Osteocyte (in vitro differentiated cells): ENCODE results near the gene AKAP8L. TPM values are rescaled to one million over a fixed set of nuclear protein-coding genes. Genes with fewer than 3 reads are reported as not detected.

Experiments used
- DNase-seq: peaks from one replicate; pipeline ENCODE4 v3.0.0; 2021; ENCODE audit warnings: mixed read lengths; ENCODE audit not compliant: unreplicated experiment; ENCODE audit errors: extremely low spot score
- H3K27ac Mint-ChIP-seq: one replicate; pipeline ENCODE4 v1.8.0; 2021; ENCODE audit warnings: mild to moderate bottlenecking, mixed read lengths; ENCODE audit not compliant: unreplicated experiment
- H3K27me3 Mint-ChIP-seq: one replicate; pipeline ENCODE4 v1.8.0; 2021; ENCODE audit warnings: mixed read lengths; ENCODE audit not compliant: unreplicated experiment
- H3K36me3 Mint-ChIP-seq: one replicate; pipeline ENCODE4 v1.8.0; 2021; ENCODE audit warnings: mixed read lengths; ENCODE audit not compliant: unreplicated experiment
- H3K4me1 Mint-ChIP-seq: one replicate; pipeline ENCODE4 v1.8.0; 2021; ENCODE audit warnings: mixed read lengths; ENCODE audit not compliant: unreplicated experiment
- H3K4me3 Mint-ChIP-seq: one replicate; pipeline ENCODE4 v1.8.0; 2021; ENCODE audit warnings: mild to moderate bottlenecking, moderate library complexity, mixed read lengths; ENCODE audit not compliant: unreplicated experiment
- H3K9me3 Mint-ChIP-seq: one replicate; pipeline ENCODE4 v1.8.0; 2021; ENCODE audit warnings: mixed read lengths; ENCODE audit not compliant: unreplicated experiment
- CTCF ChIP-seq: fragments of 200-600 bp; sonication (generic); IDR thresholded peaks from 2 replicates; pipeline ENCODE4 v1.5.0; 2021; ENCODE audit warnings: antibody characterized with exemption, mild to moderate bottlenecking, moderate library complexity
- total RNA-seq: library from RNA; stranded (reverse); gene quantifications from 2 replicates; pipeline ENCODE4 v1.2.1, GENCODE V29; 2021

Gene AKAP8L
- total RNA-seq, 1 donor from 2014 or later: 104 TPM

- Mint-ChIP-seq H3K4me1 (peaks cover 12% of the 10 kb centered on the region), H3K4me3 (no peak overlapping the region), H3K27ac (no peak overlapping the region), H3K27me3 (no peaks in the 10 kb centered on the region), H3K36me3 (peaks cover 34% of the 10 kb centered on the region), H3K9me3 (no peaks in the 10 kb centered on the region)
- DNase-seq: no peak
- no peak for TF ChIP-seq CTCF
Measured at GRCh38 chr19:15400521-15401396, 18.0 kb downstream of the AKAP8L start.

GRCh38 chr19:15399635-15400034 lies 19.2 kb downstream of the AKAP8L start:
- Mint-ChIP-seq H3K36me3 (peaks cover 31% of the 10 kb centered on the region), H3K27me3 (no peaks in the 10 kb centered on the region), H3K4me3 (no peak overlapping the region), H3K9me3 (no peaks in the 10 kb centered on the region), H3K4me1 (peaks cover 9% of the 10 kb centered on the region), H3K27ac (no peak overlapping the region)
- no peak for TF ChIP-seq CTCF
- no peak for DNase-seq

- Mint-ChIP-seq H3K27me3 (no peaks in the 10 kb centered on the region), H3K9me3 (no peaks in the 10 kb centered on the region), H3K4me3 (no peak overlapping the region), H3K36me3 (peaks cover 31% of the 10 kb centered on the region), H3K27ac (no peak overlapping the region), H3K4me1 (peaks cover 8% of the 10 kb centered on the region)
- no peak for DNase-seq
- TF ChIP-seq CTCF: no peak
Measured at GRCh38 chr19:15399234-15399515, 19.6 kb downstream of the AKAP8L start.

GRCh38 chr19:15398501-15399233 lies 20.1 kb downstream of the AKAP8L start:
- peaks cover 12% of the 10 kb centered on the region for H3K4me1 Mint-ChIP-seq
- DNase-seq: no peak
- H3K36me3 Mint-ChIP-seq: peaks cover 31% of the 10 kb centered on the region
- H3K9me3 Mint-ChIP-seq: no peaks in the 10 kb centered on the region
- TF ChIP-seq CTCF: no peak
- no peaks in the 10 kb centered on the region for H3K27me3 Mint-ChIP-seq
- no peak overlapping the region for H3K27ac Mint-ChIP-seq
- H3K4me3 Mint-ChIP-seq: no peak overlapping the region

GRCh38 chr19:15397782-15398181 lies 21.0 kb downstream of the AKAP8L start:
- H3K36me3 Mint-ChIP-seq: peaks cover 39% of the 10 kb centered on the region
- H3K4me1 Mint-ChIP-seq: peaks cover 17% of the 10 kb centered on the region
- DNase-seq: no peak
- no peaks in the 10 kb centered on the region for H3K27me3 Mint-ChIP-seq
- TF ChIP-seq CTCF: no peak
- no peak overlapping the region for H3K27ac Mint-ChIP-seq
- no peaks in the 10 kb centered on the region for H3K9me3 Mint-ChIP-seq
- no peak overlapping the region for H3K4me3 Mint-ChIP-seq
